Endothelial cell of umbilical vein (primary cell): ENCODE data around the gene TPP2. TPM values are rescaled to one million over a fixed set of nuclear protein-coding genes. Genes with fewer than 3 reads are reported as not detected.

Source experiments
- BruUV-seq: library from RNA; stranded (reverse); fragments of 400-500 nt; replicated peaks from 2 replicates; lab custom pipeline; 2021; lab: Mats Ljungman, UMichigan
- CTCF ChIA-PET: fragments of 300-600, 350-600 bp; sonication (Branson Sonifier 250); formaldehyde crosslinking; loops from one replicate; lab custom pipeline; 2021; ENCODE audit warnings: antibody characterized with exemption, inconsistent platforms; lab: Charles Lee
- POLR2A ChIA-PET: fragments of 300-600, 350-600 bp; sonication (Branson Sonifier 250); formaldehyde crosslinking; loops from one replicate; lab custom pipeline; 2021; ENCODE audit warnings: antibody characterized with exemption, inconsistent platforms; lab: Charles Lee
- DNase-seq: peaks from one replicate; pipeline ENCODE4 v3.0.0-alpha.2; 2011; ENCODE audit warnings: low read depth, low spot score
- FAIRE-seq: peaks from 2 replicates; lab custom pipeline; 2011; peaks lifted over from hg19 to GRCh38; lab: Jason Lieb, UNC
- H2AFZ ChIP-seq: 2 replicates; pipeline ENCODE4 v1.6.0; 2012; ENCODE audit warnings: low read depth, low read length, control low read depth, inconsistent platforms
- H3K27ac ChIP-seq: 2 replicates; pipeline ENCODE4 v1.5.1; 2011; ENCODE audit warnings: low read depth, mild to moderate bottlenecking, control low read depth, low read length, moderate library complexity; ENCODE audit not compliant: insufficient read depth
- H3K27me3 ChIP-seq, 2 experiments: 2 replicates each; pipeline versions ENCODE4 v1.6.0 to v1.6.1; 2011; ENCODE audit warnings: low read length in 2 of 2, mixed read lengths in 1 of 2; ENCODE audit not compliant: control insufficient read depth in 2 of 2, insufficient read depth in 2 of 2
- H3K36me3 ChIP-seq, 2 experiments: 2 replicates in 1 of 2; 3 replicates in 1 of 2; pipeline ENCODE4 v1.5.1; 2011; ENCODE audit warnings: low read length in 2 of 2, mild to moderate bottlenecking in 1 of 2, moderate library complexity in 1 of 2; ENCODE audit not compliant: control insufficient read depth in 2 of 2, insufficient read depth in 2 of 2; ENCODE audit errors: extremely low read depth in 1 of 2
- H3K4me1 ChIP-seq: 3 replicates; pipeline ENCODE4 v1.5.1; 2011; ENCODE audit warnings: mild to moderate bottlenecking, low read length; ENCODE audit not compliant: control insufficient read depth, insufficient read depth; ENCODE audit errors: extremely low read depth
- H3K4me2 ChIP-seq: 2 replicates; pipeline ENCODE4 v1.6.1; 2011; ENCODE audit warnings: low read length, control low read depth, mixed read lengths; ENCODE audit not compliant: insufficient read depth
- H3K4me3 ChIP-seq, 3 experiments: fragments of 200-600 bp in 1 of 3; sonication (generic), shearing (Covaris generic) in 1 of 3; replicated peaks in 1 of 3; 2 replicates each; pipeline ENCODE4 v1.5.1; 2011 to 2016; ENCODE audit warnings: control low read depth in 3 of 3, low read length in 3 of 3, mild to moderate bottlenecking in 2 of 3, inconsistent platforms in 1 of 3, low read depth in 1 of 3, moderate library complexity in 1 of 3; ENCODE audit not compliant: insufficient read depth in 1 of 3
- H3K79me2 ChIP-seq: 2 replicates; pipeline ENCODE4 v1.6.0; 2012; ENCODE audit warnings: low read length, inconsistent platforms; ENCODE audit not compliant: control insufficient read depth, insufficient read depth
- H3K9ac ChIP-seq: replicated peaks from 2 replicates; pipeline ENCODE3; 2011; ENCODE audit warnings: low read length, control low read depth; ENCODE audit not compliant: insufficient read depth; ENCODE audit errors: extremely low read depth
- H3K9me1 ChIP-seq: replicated peaks from 3 replicates; pipeline ENCODE4 v1.6.0; 2011; ENCODE audit warnings: mild to moderate bottlenecking, low read length; ENCODE audit not compliant: control insufficient read depth, insufficient read depth; ENCODE audit errors: extremely low read depth
- H3K9me3 ChIP-seq: replicated peaks from 2 replicates; pipeline ENCODE4 v1.5.1; 2012; ENCODE audit warnings: low read length, inconsistent platforms; ENCODE audit not compliant: control insufficient read depth, insufficient read depth
- H4K20me1 ChIP-seq: replicated peaks from 2 replicates; pipeline ENCODE3; 2011; ENCODE audit warnings: mild to moderate bottlenecking, low read length; ENCODE audit not compliant: control insufficient read depth, insufficient read depth; ENCODE audit errors: extremely low read depth
- CTCF ChIP-seq, 2 donors: IDR thresholded peaks; 1 replicate in 1 of 2; 2 replicates in 1 of 2; pipeline ENCODE4 v1.5.1; 2011; ENCODE audit warnings: low read length in 2 of 2, mild to moderate bottlenecking in 2 of 2, moderate library complexity in 2 of 2, control low read depth in 1 of 2, inconsistent platforms in 1 of 2, low read depth in 1 of 2; ENCODE audit not compliant: insufficient read depth in 1 of 2; ENCODE audit errors: extremely low read depth in 1 of 2
- GATA2 ChIP-seq: IDR thresholded peaks from 2 replicates; pipeline ENCODE4 v1.7.0; 2011; ENCODE audit warnings: low read depth, mild to moderate bottlenecking, moderate library complexity, mixed read lengths, low read length; ENCODE audit not compliant: insufficient read length, insufficient read depth
- JUN ChIP-seq: IDR thresholded peaks from 2 replicates; pipeline ENCODE4 v1.6.1; 2011; ENCODE audit warnings: borderline replicate concordance, low read depth; ENCODE audit not compliant: insufficient read length, insufficient read depth
- MAX ChIP-seq: IDR thresholded peaks from 2 replicates; pipeline ENCODE4 v1.6.1; 2011; ENCODE audit not compliant: insufficient read depth, insufficient read length
- MYC ChIP-seq: IDR thresholded peaks from one replicate; pipeline ENCODE4 v1.6.1; 2011; ENCODE audit warnings: mild to moderate bottlenecking, low read depth, low read length
- POLR2A ChIP-seq: IDR thresholded peaks from 2 replicates; pipeline ENCODE4 v1.6.1; 2012; ENCODE audit warnings: low read depth, mild to moderate bottlenecking, control low read depth, low read length
- POLR2AphosphoS5 ChIP-seq: IDR thresholded peaks from 2 replicates; pipeline ENCODE4 v1.6.1; 2012; ENCODE audit warnings: low read depth, mild to moderate bottlenecking, control low read depth, low read length, moderate library complexity; ENCODE audit not compliant: insufficient read depth
- dilution Hi-C: fragments of 300-500 bp; cut with MboI; formaldehyde crosslinking; loops from one replicate; pipeline ENCODE4 v1.15.0; 2019; ENCODE audit warnings: low sequenced_read_pairs; ENCODE audit not compliant: extremely low pct_ligation_motif_present
- intact Hi-C: fragments of 100-400 bp; cut with micrococcal nuclease; formaldehyde crosslinking; loops from one replicate; pipeline ENCODE4 v1.10.0; 2022
- polyA plus RNA-seq, 4 experiments: library from polyadenylated mRNA; depleted of rRNA in 3 of 4; stranded (reverse) in 3 of 4; unstranded in 1 of 4; fragments of >200 nt; gene quantifications; 2 replicates each; pipeline versions ENCODE4 v1.2.1 to v1.2.3, GENCODE V29; 2011 to 2012; ENCODE audit warnings: missing spikeins in 1 of 4
- total RNA-seq: library from RNA; stranded (reverse); gene quantifications from 2 replicates; pipeline ENCODE4 v1.2.3, GENCODE V29; 2021

Gene TPP2
- total and polyA plus RNA-seq, 2 donors (not counting 3 experiments of a cell fraction or from before 2014, with no cell fraction given): 11.5 to 46.7 TPM

- intact Hi-C loops: no loop called here
- Histone ChIP-seq H3K9me3 (no peaks in the 10 kb centered on the region), H3K79me2 (peaks cover 70% of the 10 kb centered on the region), H3K9ac (no peak overlapping the region), H3K4me3 (no peak overlapping the region), H3K36me3 (no peaks in the 10 kb centered on the region), H2AFZ (no peak overlapping the region), H3K27ac (no peak overlapping the region), H3K9me1 (no peaks in the 10 kb centered on the region), H3K27me3 (no peaks in the 10 kb centered on the region), H3K4me2 (peak overlapping the region; percentile 13), H3K4me1 (peaks cover 24% of the 10 kb centered on the region), H4K20me1 (peaks cover 5% of the 10 kb centered on the region)
- dilution Hi-C loops: loop anchor here (25.0 kb wide), 1 partner anchor 263 kb away; no protein-coding TSS in a partner anchor
- TF ChIP-seq GATA2 (no peak), POLR2A (no peak), CTCF (IDR thresholded peaks at IDR 0.05; ENCODE audit: extremely low read depth in 1 of 2, insufficient read depth in 1 of 2, low read depth in 1 of 2, low read length in 2 of 2) (no peak), JUN (no peak), MAX (no peak), MYC (no peak), POLR2AphosphoS5 (no peak)
- DNase-seq (no peak), FAIRE-seq (no peak)
- no TSS peak for BruUV-seq
- ChIA-PET POLR2A (no interaction called here), CTCF (interaction anchor here (1.1 kb wide), 1 partner anchor 125 kb away, joined by 3 read pairs; no protein-coding TSS in a partner anchor)
These were observed 2.7 kb downstream of the TPP2 start for GRCh38 chr13:102599426-102600012.
